Measurements from ENCODE around the gene HIRA.

GRCh38 chr22:19454156-19454555, 22.6 kb upstream of the HIRA start:
- TF ChIP-seq EZH2 (IDR thresholded peaks at IDR 0.05; ENCODE audit: borderline replicate concordance, low read depth, low read length, poor library complexity, severe bottlenecking) = no peak
- no peak for TF ChIP-seq CTCF (conservative IDR thresholded peaks at IDR 0.05; ENCODE audit: low read depth, low read length)
